ENCODE measurements around the gene PHKB.

PHKB gene

GRCh38 chr16:47638175-47638574 lies 177.0 kb downstream of the PHKB start:
- no peak overlapping the region for H3K4me3 Mint-ChIP-seq
- H3K36me3 Mint-ChIP-seq (ENCODE audit: low read depth): peaks cover 62% of the 10 kb centered on the region
- H3K4me1 Mint-ChIP-seq (ENCODE audit: low read depth): peaks cover 7% of the 10 kb centered on the region
- H3K9me3 Mint-ChIP-seq: no peaks in the 10 kb centered on the region
- no peak overlapping the region for H3K27ac Mint-ChIP-seq
- intact Hi-C loops (cut with micrococcal nuclease): no loop called here
- no peaks in the 10 kb centered on the region for H3K27me3 Mint-ChIP-seq

- H3K36me3 Mint-ChIP-seq (ENCODE audit: low read depth): peaks cover 42% of the 10 kb centered on the region
- intact Hi-C loops (cut with micrococcal nuclease): no loop called here
- H3K9me3 Mint-ChIP-seq: no peaks in the 10 kb centered on the region
- H3K4me3 Mint-ChIP-seq: no peak overlapping the region
- no peaks in the 10 kb centered on the region for H3K27me3 Mint-ChIP-seq
- H3K4me1 Mint-ChIP-seq (ENCODE audit: low read depth): peaks cover 9% of the 10 kb centered on the region
- H3K27ac Mint-ChIP-seq: no peak overlapping the region
Measured at GRCh38 chr16:47640661-47641060, 179.5 kb downstream of the PHKB start.

- no peaks in the 10 kb centered on the region for H3K27me3 Mint-ChIP-seq
- H3K36me3 Mint-ChIP-seq (ENCODE audit: low read depth): peaks cover 33% of the 10 kb centered on the region
- H3K4me3 Mint-ChIP-seq: no peak overlapping the region
- H3K4me1 Mint-ChIP-seq (ENCODE audit: low read depth): peaks cover 9% of the 10 kb centered on the region
- peak overlapping the region; percentile 37 for H3K27ac Mint-ChIP-seq
- no peaks in the 10 kb centered on the region for H3K9me3 Mint-ChIP-seq
- intact Hi-C loops (cut with micrococcal nuclease): no loop called here
Measured at GRCh38 chr16:47643323-47644000, 182.3 kb downstream of the PHKB start.

DNA sequence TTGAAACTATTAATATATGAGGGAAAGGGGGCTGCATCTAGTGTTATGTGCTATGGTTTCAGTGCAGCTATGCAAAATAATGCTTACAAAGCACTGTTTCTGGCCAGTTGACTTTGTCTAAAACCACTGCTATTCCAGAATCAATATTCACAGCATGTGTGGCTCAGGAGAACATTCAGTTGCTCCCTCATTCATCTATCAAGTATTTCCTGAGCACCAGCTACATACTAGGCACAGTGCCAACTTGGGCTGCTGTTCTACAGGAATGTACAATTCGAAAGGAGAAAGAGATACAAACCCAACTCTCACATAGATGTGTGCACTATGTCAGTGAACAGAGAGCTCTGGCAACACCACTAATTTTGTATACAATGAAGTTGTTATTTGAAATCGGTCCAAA lies 183.0 kb downstream of the PHKB start:
- H3K27me3 Mint-ChIP-seq: no peaks in the 10 kb centered on the region
- no peak overlapping the region for H3K4me3 Mint-ChIP-seq
- H3K27ac Mint-ChIP-seq: no peak overlapping the region
- intact Hi-C loops (cut with micrococcal nuclease): no loop called here
- peaks cover 35% of the 10 kb centered on the region for H3K36me3 Mint-ChIP-seq (ENCODE audit: low read depth)
- H3K9me3 Mint-ChIP-seq: no peaks in the 10 kb centered on the region
- peaks cover 9% of the 10 kb centered on the region for H3K4me1 Mint-ChIP-seq (ENCODE audit: low read depth)

- no peaks in the 10 kb centered on the region for H3K9me3 Mint-ChIP-seq
- no peak overlapping the region for H3K27ac Mint-ChIP-seq
- peaks cover 9% of the 10 kb centered on the region for H3K4me1 Mint-ChIP-seq (ENCODE audit: low read depth)
- no peaks in the 10 kb centered on the region for H3K27me3 Mint-ChIP-seq
- H3K4me3 Mint-ChIP-seq: no peak overlapping the region
- peaks cover 38% of the 10 kb centered on the region for H3K36me3 Mint-ChIP-seq (ENCODE audit: low read depth)
- intact Hi-C loops (cut with micrococcal nuclease): no loop called here
Measured at GRCh38 chr16:47644661-47645060, 183.5 kb downstream of the PHKB start.

DNA sequence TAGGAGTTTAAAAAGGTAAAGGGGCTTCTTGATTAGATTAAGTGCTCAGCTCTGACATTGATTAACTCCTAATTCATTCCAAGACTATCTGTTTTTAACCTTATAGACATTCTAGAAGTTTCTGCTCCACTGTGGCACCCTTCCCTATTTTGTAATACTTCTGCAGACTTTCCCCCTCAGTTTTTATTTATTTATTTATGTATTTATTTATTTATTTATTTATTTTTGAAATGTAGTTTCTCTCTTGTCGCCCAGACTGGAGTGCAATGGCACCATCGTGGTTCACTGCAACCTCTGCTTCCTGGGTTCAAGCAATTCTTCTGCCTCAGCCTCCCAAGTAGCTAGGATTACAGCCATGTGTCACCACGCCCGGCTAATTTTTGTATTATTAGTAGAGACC lies 185.8 kb downstream of the PHKB start:
- H3K36me3 Mint-ChIP-seq (ENCODE audit: low read depth): peaks cover 52% of the 10 kb centered on the region
- H3K27me3 Mint-ChIP-seq: no peaks in the 10 kb centered on the region
- no peaks in the 10 kb centered on the region for H3K9me3 Mint-ChIP-seq
- intact Hi-C loops (cut with micrococcal nuclease): no loop called here
- no peak overlapping the region for H3K27ac Mint-ChIP-seq
- peaks cover 9% of the 10 kb centered on the region for H3K4me1 Mint-ChIP-seq (ENCODE audit: low read depth)
- H3K4me3 Mint-ChIP-seq: no peak overlapping the region

GRCh38 chr16:47657032-47657431 lies 195.9 kb downstream of the PHKB start:
- intact Hi-C loops (cut with micrococcal nuclease): no loop called here
- H3K4me3 Mint-ChIP-seq: no peak overlapping the region
- no peak overlapping the region for H3K27ac Mint-ChIP-seq
- H3K36me3 Mint-ChIP-seq (ENCODE audit: low read depth): peaks cover 77% of the 10 kb centered on the region
- H3K9me3 Mint-ChIP-seq: no peaks in the 10 kb centered on the region
- no peaks in the 10 kb centered on the region for H3K27me3 Mint-ChIP-seq
- no peaks in the 10 kb centered on the region for H3K4me1 Mint-ChIP-seq (ENCODE audit: low read depth)

DNA sequence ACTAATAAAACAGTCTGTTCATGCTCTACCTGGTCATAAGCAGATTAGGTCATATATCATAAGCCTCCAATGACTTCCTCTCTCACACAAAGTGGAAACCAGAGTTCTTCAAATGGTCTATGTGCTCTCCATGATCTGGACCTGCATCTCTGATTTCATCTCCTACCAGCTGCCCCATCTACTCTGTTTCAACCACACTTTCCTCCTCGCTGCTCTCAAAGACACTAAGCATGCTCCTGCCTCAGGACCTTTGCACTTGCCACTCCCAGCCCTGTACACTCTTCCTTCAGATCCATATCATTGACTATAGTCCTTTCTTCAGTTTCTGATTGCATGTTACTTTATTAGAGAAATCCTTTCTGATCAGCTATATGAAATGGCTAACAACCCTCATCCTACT lies 196.8 kb downstream of the PHKB start:
- no peaks in the 10 kb centered on the region for H3K27me3 Mint-ChIP-seq
- no peak overlapping the region for H3K27ac Mint-ChIP-seq
- H3K36me3 Mint-ChIP-seq (ENCODE audit: low read depth): peaks cover 68% of the 10 kb centered on the region
- intact Hi-C loops (cut with micrococcal nuclease): no loop called here
- no peaks in the 10 kb centered on the region for H3K4me1 Mint-ChIP-seq (ENCODE audit: low read depth)
- H3K4me3 Mint-ChIP-seq: no peak overlapping the region
- H3K9me3 Mint-ChIP-seq: no peaks in the 10 kb centered on the region

DNA sequence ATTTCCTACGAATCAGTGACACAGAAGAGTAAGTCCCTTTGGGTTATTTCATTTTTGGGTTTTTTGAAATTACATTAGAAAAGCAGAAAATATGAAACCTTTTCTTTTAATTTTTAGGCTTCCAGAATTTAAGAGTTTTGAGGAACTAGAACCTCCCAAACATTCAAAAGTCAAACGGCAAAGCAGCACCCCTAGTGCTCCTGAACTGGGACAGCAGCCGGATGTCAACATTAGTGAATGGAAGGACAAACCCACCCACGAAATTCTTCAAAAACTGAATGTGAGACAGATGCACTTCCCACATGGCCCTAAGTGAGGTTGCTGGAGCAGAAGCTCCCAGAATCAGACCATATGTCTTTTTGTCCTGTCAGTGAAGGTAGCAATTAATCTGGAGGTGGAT lies 199.4 kb downstream of the PHKB start:
- Mint-ChIP-seq H3K27ac (no peak overlapping the region), H3K4me1 (ENCODE audit: low read depth) (no peaks in the 10 kb centered on the region), H3K36me3 (ENCODE audit: low read depth) (peaks cover 55% of the 10 kb centered on the region), H3K4me3 (no peak overlapping the region), H3K9me3 (no peaks in the 10 kb centered on the region), H3K27me3 (no peaks in the 10 kb centered on the region)
- intact Hi-C loops (cut with micrococcal nuclease): loop anchor here (10.0 kb wide), 1 partner anchor 146 kb away; no protein-coding TSS in a partner anchor

GRCh38 chr16:47664653-47665325 lies 203.7 kb downstream of the PHKB start:
- intact Hi-C loops (cut with micrococcal nuclease): loop anchor here (10.0 kb wide), 1 partner anchor 150 kb away; no protein-coding TSS in a partner anchor
- H3K4me1 Mint-ChIP-seq (ENCODE audit: low read depth): no peaks in the 10 kb centered on the region
- H3K27ac Mint-ChIP-seq: no peak overlapping the region
- no peaks in the 10 kb centered on the region for H3K27me3 Mint-ChIP-seq
- no peaks in the 10 kb centered on the region for H3K9me3 Mint-ChIP-seq
- no peak overlapping the region for H3K4me3 Mint-ChIP-seq
- H3K36me3 Mint-ChIP-seq (ENCODE audit: low read depth): peaks cover 66% of the 10 kb centered on the region

DNA sequence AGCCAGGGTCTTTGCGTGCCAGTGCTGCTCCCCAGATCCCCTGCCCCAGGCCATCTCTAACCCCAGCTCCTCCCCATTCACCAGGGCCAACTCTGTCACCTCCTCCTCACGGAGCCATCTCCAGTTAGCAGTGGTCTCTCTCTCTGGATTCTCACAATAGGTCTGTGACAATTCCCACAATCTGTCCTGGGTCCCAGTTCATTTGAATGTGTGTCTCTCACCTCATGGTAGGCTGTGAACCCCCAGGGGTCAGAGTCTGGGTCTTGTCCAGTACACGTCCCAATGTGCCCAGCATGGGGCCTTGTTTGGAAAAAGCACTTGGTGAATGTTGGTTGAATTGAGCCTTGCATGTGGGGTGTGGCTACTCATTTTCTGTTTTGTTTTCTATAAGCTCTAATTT lies 205.3 kb downstream of the PHKB start:
- H3K36me3 Mint-ChIP-seq (ENCODE audit: low read depth): peaks cover 69% of the 10 kb centered on the region
- H3K4me1 Mint-ChIP-seq (ENCODE audit: low read depth): no peaks in the 10 kb centered on the region
- intact Hi-C loops (cut with micrococcal nuclease): loop anchor here (10.0 kb wide), 1 partner anchor 152 kb away; no protein-coding TSS in a partner anchor
- no peaks in the 10 kb centered on the region for H3K27me3 Mint-ChIP-seq
- no peak overlapping the region for H3K4me3 Mint-ChIP-seq
- H3K9me3 Mint-ChIP-seq: no peaks in the 10 kb centered on the region
- H3K27ac Mint-ChIP-seq: no peak overlapping the region

GRCh38 chr16:47667956-47668355 lies 206.8 kb downstream of the PHKB start:
- no peaks in the 10 kb centered on the region for H3K9me3 Mint-ChIP-seq
- no peaks in the 10 kb centered on the region for H3K4me1 Mint-ChIP-seq (ENCODE audit: low read depth)
- H3K36me3 Mint-ChIP-seq (ENCODE audit: low read depth): peaks cover 72% of the 10 kb centered on the region
- H3K27ac Mint-ChIP-seq: no peak overlapping the region
- H3K4me3 Mint-ChIP-seq: no peak overlapping the region
- no peaks in the 10 kb centered on the region for H3K27me3 Mint-ChIP-seq
- intact Hi-C loops (cut with micrococcal nuclease): loop anchor here (10.0 kb wide), 1 partner anchor 153 kb away; no protein-coding TSS in a partner anchor

GRCh38 chr16:47672475-47672874 lies 211.3 kb downstream of the PHKB start:
- intact Hi-C loops (cut with micrococcal nuclease): no loop called here

DNA sequence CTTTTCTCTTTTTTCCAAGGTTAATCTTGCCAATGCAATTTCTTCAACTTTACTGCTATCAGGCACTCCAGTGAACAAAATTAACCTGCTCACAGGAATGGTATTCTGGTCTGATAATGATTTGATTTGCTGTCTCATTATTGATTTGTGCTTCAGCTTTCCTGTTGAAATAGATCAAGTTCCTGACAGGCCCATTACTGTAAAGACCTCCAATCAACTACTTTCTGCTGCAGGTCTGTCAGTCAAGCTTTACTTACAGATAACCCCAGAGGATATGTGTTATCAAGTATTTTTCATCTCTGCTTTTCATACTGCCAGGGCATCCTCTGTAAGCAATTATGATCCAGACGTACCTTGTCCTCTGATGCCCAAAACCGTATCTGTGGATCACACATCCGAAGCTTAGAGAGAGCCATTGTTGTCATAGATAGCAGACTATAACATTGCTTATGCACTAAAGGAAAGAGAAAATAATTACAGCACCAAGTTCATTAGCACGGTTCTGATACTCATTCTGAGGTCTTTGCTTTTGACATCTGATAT lies 215.6 kb downstream of the PHKB start:
- Mint-ChIP-seq H3K36me3 (ENCODE audit: low read depth) (peaks cover 77% of the 10 kb centered on the region), H3K27ac (no peak overlapping the region), H3K9me3 (peaks cover 22% of the 10 kb centered on the region), H3K27me3 (no peaks in the 10 kb centered on the region), H3K4me1 (ENCODE audit: low read depth) (no peaks in the 10 kb centered on the region), H3K4me3 (no peak overlapping the region)
- intact Hi-C loops (cut with micrococcal nuclease): no loop called here

More at GRCh38 chr16:47672475-47672874, 211.3 kb downstream of the PHKB start:
- no peak overlapping the region for H3K27ac Mint-ChIP-seq
- peaks cover 83% of the 10 kb centered on the region for H3K36me3 Mint-ChIP-seq (ENCODE audit: low read depth)
- no peak overlapping the region for H3K4me3 Mint-ChIP-seq
- H3K27me3 Mint-ChIP-seq: no peaks in the 10 kb centered on the region
- H3K4me1 Mint-ChIP-seq (ENCODE audit: low read depth): no peaks in the 10 kb centered on the region
- peaks cover 10% of the 10 kb centered on the region for H3K9me3 Mint-ChIP-seq

All from dendritic cell treated with granulocyte-macrophage colony-stimulating factor and Interleukin-4, amounts not matched to agents 40 ng/mL and 50 ng/mL, for 4 days (primary cell).